Mucosa of rectum (tissue), 2 donors: ENCODE measurements around the gene PSMA6.
"Not testable (repeated sequence)": the region's sequence is repeated elsewhere in the genome, so short reads cannot be mapped to it uniquely, and the experiment has no call there.

Experiments
- H3K27ac ChIP-seq, 2 donors: one replicate each; pipeline ENCODE4 v1.7.0; 2013; ENCODE audit warnings: inconsistent platforms in 2 of 2, low read depth in 2 of 2, low read length in 2 of 2
- H3K27me3 ChIP-seq, 2 donors: one replicate each; pipeline ENCODE4 v1.7.0; 2013; ENCODE audit warnings: low read length in 2 of 2; ENCODE audit not compliant: control insufficient read depth in 2 of 2, insufficient read depth in 2 of 2
- H3K36me3 ChIP-seq, 2 donors: one replicate each; pipeline ENCODE4 v1.7.0; 2013; ENCODE audit warnings: low read length in 2 of 2; ENCODE audit not compliant: control insufficient read depth in 2 of 2, insufficient read depth in 2 of 2
- H3K4me1 ChIP-seq, 2 donors: one replicate each; pipeline ENCODE4 v1.7.0; 2013; ENCODE audit warnings: low read length in 2 of 2, mild to moderate bottlenecking in 1 of 2; ENCODE audit not compliant: control insufficient read depth in 2 of 2, insufficient read depth in 2 of 2
- H3K4me3 ChIP-seq, 2 donors: one replicate each; pipeline ENCODE4 v1.7.0; 2013; ENCODE audit warnings: low read length in 2 of 2
- H3K9ac ChIP-seq, 2 donors: one replicate each; pipeline ENCODE4 v1.7.0; 2013; ENCODE audit warnings: low read length in 2 of 2, low read depth in 1 of 2, mild to moderate bottlenecking in 1 of 2
- H3K9me3 ChIP-seq, 2 donors: one replicate each; pipeline ENCODE4 v1.7.0; 2013; ENCODE audit warnings: low read length in 2 of 2; ENCODE audit not compliant: control insufficient read depth in 2 of 2
- donor health status: healthy.
- donor health status: Normal muscosa, but diverticular disease.

PSMA6 gene

GRCh38 chr14:35352274-35353233 is 60.4 kb downstream of the PSMA6 start:
- no peaks in the 10 kb centered on the region for H3K27me3 ChIP-seq
- H3K27ac ChIP-seq = peak overlapping the region; percentile 2 to 23
- H3K9ac ChIP-seq = no peak overlapping the region
- H3K4me3 ChIP-seq = no peak overlapping the region
- peaks cover 9 to 24% of the 10 kb centered on the region in 2 donors for H3K4me1 ChIP-seq
- H3K9me3 ChIP-seq = no peaks in the 10 kb centered on the region
- no peaks in the 10 kb centered on the region for H3K36me3 ChIP-seq

DNA sequence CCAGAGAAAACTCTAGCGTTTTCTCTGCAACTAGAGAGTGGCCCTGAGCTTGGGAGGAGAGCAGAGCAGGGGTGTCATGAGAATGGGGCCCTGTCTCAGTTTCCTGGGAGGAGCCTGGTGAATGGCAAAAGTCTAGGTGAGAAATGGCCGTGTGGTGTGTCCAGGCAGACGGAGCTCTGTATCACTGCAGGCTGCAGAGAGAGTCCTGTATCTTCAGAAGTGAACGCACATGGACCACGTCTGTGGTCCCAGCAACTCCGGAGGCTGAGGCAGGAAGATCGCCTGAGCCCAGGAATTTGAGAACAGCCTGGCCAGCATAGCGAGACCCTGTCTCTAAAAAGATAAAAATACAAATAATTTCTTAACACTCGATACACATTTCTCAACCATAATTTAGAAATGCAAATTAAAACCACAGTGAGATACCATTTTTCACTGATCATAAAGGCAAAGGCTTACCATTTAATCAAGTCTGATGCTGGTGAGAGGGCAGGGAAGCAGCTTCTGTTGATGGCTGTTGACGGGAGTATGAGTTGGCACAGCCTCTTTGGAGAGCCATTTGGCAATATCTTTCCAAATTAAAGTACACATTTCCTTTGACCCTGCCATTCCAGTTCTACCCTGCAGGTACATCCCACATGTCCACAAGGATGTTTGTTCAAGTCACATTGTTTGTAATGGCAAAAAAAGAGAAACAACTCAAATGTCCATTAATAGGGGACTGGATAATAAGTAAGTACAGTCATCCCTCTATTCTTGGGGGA is 61.4 kb downstream of the PSMA6 start:
- Histone ChIP-seq H3K4me3 (no peak overlapping the region), H3K4me1 (peaks cover 5 to 18% of the 10 kb centered on the region in 2 donors), H3K9me3 (no peaks in the 10 kb centered on the region), H3K27ac (peak overlapping the region in 1 of 2 donors; percentile 23), H3K9ac (no peak overlapping the region), H3K27me3 (no peaks in the 10 kb centered on the region), H3K36me3 (no peaks in the 10 kb centered on the region)

DNA sequence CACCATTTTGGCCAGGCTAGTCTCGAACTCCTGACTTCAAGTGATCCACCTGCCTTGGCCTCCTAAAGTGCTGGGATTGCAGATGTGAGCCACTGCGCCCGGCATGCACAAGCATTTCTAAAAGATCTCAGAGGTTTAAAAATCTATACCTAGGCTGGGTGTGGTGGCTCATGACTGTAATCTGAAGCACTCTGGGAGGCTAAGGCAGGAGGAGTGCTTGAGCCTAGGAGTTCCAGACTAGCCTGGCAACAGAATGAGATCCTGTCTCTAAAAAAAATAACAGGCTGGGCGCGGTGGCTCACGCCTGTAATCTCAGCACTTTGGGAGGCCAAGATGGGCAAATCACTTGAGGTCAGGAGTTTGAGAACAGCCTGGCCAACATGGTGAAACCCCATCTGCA is 63.1 kb downstream of the PSMA6 start:
- H3K9me3 ChIP-seq, H3K9ac ChIP-seq, H3K4me3 ChIP-seq, H3K27me3 ChIP-seq, H3K36me3 ChIP-seq: not testable (repeated sequence)
- Histone ChIP-seq H3K27ac (peak overlapping the region; percentile 92 to 94), H3K4me1 (peaks cover 5 to 18% of the 10 kb centered on the region in 2 donors)

DNA sequence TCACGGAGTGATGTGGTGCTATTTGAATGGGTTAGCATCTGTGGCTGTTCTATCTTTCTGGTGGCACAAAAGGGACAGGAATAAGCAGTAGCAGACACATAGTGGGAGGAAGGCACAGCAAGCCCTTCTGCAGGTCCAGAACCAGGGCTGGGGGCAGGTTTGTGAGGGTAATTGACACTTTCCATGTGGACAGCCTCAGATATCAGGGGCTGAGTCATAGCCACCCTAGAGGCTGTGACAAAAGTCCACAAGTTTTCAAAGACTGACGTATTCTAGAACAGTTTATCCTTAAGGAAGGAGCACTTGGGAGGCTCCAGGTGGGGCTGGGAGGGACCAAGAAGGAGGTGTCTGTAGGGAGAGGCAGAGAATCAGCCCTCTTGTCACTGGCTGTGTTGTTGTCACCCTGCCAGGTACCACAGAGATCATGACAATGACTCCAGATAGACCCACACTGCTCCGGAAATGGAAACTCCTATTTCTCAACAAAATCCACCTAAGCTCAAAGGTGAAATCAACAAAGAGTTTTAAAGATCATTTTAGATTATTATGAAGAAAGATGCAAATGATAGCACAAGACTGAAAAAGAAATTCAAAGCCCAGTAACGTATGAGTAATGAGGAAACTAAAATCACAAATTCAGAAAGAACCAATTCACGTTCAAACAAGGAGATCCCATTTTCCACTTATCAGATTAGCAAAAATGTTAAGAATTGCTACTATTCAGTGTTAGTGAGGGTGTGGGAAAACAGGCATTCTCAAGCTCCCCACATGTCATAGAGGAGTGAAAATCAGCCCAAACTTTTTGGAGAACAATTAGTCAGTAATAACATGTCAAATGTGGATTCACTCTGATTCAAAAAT is 64.0 kb downstream of the PSMA6 start:
- Histone ChIP-seq H3K27me3 (no peaks in the 10 kb centered on the region), H3K27ac (peak overlapping the region; percentile 92 to 94), H3K4me3 (peak overlapping the region in 1 of 2 donors; percentile 9), H3K9me3 (no peaks in the 10 kb centered on the region), H3K9ac (peak overlapping the region; percentile 5 to 64), H3K4me1 (peaks cover 5 to 18% of the 10 kb centered on the region in 2 donors), H3K36me3 (no peaks in the 10 kb centered on the region)

DNA sequence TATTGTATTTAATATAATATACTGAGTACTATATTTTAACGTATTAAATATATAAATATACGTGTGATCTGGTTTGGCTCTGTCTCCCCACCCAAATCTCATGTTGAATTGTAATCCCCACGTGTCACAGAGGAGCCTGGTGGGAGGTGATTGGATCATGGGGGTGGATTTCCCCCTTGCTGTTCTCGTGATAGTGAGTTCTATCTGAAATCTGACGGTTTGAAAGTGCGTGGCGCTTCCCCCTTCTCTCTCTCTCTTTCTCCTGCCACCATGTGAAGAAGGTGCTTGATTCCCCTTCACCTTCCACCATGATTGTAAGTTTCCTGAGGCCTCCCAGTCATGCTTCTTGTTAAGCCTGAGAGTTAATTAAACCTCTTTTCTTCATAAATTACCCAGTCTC is 67.5 kb downstream of the PSMA6 start:
- H3K9ac ChIP-seq, H3K4me3 ChIP-seq, H3K9me3 ChIP-seq, H3K27ac ChIP-seq, H3K27me3 ChIP-seq, H3K4me1 ChIP-seq, H3K36me3 ChIP-seq: not testable (repeated sequence)

GRCh38 chr14:35361141-35361480 is 68.9 kb downstream of the PSMA6 start:
- no peaks in the 10 kb centered on the region for H3K9me3 ChIP-seq

DNA sequence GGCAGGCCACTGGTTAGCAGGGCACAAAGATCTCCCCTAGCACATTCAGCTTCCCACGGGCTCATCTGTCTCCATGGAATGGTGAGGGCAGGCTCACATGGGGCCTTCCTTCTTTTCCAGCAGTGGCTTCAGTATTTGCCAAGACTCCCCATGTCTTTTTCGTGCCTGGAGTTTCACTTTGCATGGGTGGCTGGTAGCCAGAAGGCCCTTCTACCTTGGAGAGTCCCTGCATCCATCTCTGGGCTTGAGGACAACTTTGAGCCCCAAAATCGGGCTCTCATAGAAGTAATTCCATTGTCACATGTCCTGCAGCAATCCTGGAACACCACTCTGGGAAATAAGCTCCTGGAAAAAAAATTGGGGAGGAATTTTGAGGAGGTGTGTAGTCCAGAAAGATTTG is 70.3 kb downstream of the PSMA6 start:
- no peaks in the 10 kb centered on the region for H3K27me3 ChIP-seq
- no peak overlapping the region for H3K4me3 ChIP-seq
- no peak overlapping the region for H3K9ac ChIP-seq
- no peaks in the 10 kb centered on the region for H3K9me3 ChIP-seq
- no peaks in the 10 kb centered on the region for H3K36me3 ChIP-seq
- peaks cover 4 to 8% of the 10 kb centered on the region in 2 donors for H3K4me1 ChIP-seq
- no peak overlapping the region for H3K27ac ChIP-seq

More at GRCh38 chr14:35361141-35361480, 68.9 kb downstream of the PSMA6 start:
- H3K36me3 ChIP-seq = no peaks in the 10 kb centered on the region
- no peak overlapping the region for H3K9ac ChIP-seq
- peaks cover 5 to 11% of the 10 kb centered on the region in 2 donors for H3K4me1 ChIP-seq
- no peak overlapping the region for H3K27ac ChIP-seq
- H3K4me3 ChIP-seq = no peak overlapping the region
- no peaks in the 10 kb centered on the region for H3K27me3 ChIP-seq

GRCh38 chr14:35362911-35363374 is 70.8 kb downstream of the PSMA6 start:
- no peaks in the 10 kb centered on the region for H3K36me3 ChIP-seq
- H3K27me3 ChIP-seq = no peaks in the 10 kb centered on the region
- H3K9ac ChIP-seq = no peak overlapping the region
- no peaks in the 10 kb centered on the region for H3K9me3 ChIP-seq
- no peak overlapping the region for H3K4me3 ChIP-seq
- no peak overlapping the region for H3K27ac ChIP-seq
- H3K4me1 ChIP-seq = peaks cover 4 to 11% of the 10 kb centered on the region in 2 donors

GRCh38 chr14:35365130-35366055 is 73.2 kb downstream of the PSMA6 start:
- H3K27ac ChIP-seq = peak overlapping the region; percentile 59 to 61
- no peaks in the 10 kb centered on the region for H3K9me3 ChIP-seq
- no peaks in the 10 kb centered on the region for H3K27me3 ChIP-seq
- no peaks in the 10 kb centered on the region for H3K36me3 ChIP-seq
- no peak overlapping the region for H3K4me3 ChIP-seq
- H3K9ac ChIP-seq = peak overlapping the region in 1 of 2 donors; percentile 14
- peaks cover 4 to 11% of the 10 kb centered on the region in 2 donors for H3K4me1 ChIP-seq
